HCT116 (cell line): ENCODE results near the gene SOX6.

Experiments
- CBX3 ChIP-seq: IDR thresholded peaks from 2 replicates; pipeline ENCODE4 v1.6.1; 2012; ENCODE audit warnings: low read depth
- EGR1 ChIP-seq: IDR thresholded peaks from 2 replicates; pipeline ENCODE4 v1.6.1; 2012; ENCODE audit warnings: low read depth
- EZH2 ChIP-seq: fragments of 200-600 bp; sonication (generic); IDR thresholded peaks from 2 replicates; pipeline ENCODE4 v1.6.1; 2017; ENCODE audit warnings: antibody characterized with exemption, mixed run types
- EZH2phosphoT487 ChIP-seq: fragments of 200-600 bp; IDR thresholded peaks from 2 replicates; pipeline ENCODE4 v1.6.1; 2018; ENCODE audit warnings: antibody characterized with exemption, borderline replicate concordance
- POLR2A ChIP-seq: IDR thresholded peaks from 2 replicates; pipeline ENCODE4 v1.7.0; 2011; ENCODE audit warnings: borderline replicate concordance; ENCODE audit not compliant: insufficient read depth, insufficient read length; ENCODE audit errors: extremely low read depth
- POLR2AphosphoS5 ChIP-seq: IDR thresholded peaks from 2 replicates; pipeline ENCODE4 v1.6.1; 2011; ENCODE audit warnings: mild to moderate bottlenecking, low read depth, low read length, moderate library complexity
- ZNF274 ChIP-seq: fragments of 200-500 bp; sonication (Bioruptor generic); IDR thresholded peaks from 2 replicates; pipeline ENCODE4 v1.6.1; 2014; ENCODE audit warnings: mild to moderate bottlenecking, low read depth, low read length, inconsistent platforms
- TF ChIP-seq, protein P1 (sequence below), 3 experiments: fragments of 200-600 bp in 1 of 3; sonication (generic) in 1 of 3; IDR thresholded peaks in 2 of 3; conservative IDR thresholded peaks in 1 of 3; 2 replicates each; pipeline ENCODE4 v1.5.1; 2012 to 2017; ENCODE audit warnings: low read depth in 2 of 3, low read length in 2 of 3, antibody characterized with exemption in 1 of 3, borderline replicate concordance in 1 of 3, control low read depth in 1 of 3, mild to moderate bottlenecking in 1 of 3, mixed read lengths in 1 of 3, mixed run types in 1 of 3, moderate library complexity in 1 of 3; ENCODE audit not compliant: insufficient read depth in 1 of 3

DNA sequence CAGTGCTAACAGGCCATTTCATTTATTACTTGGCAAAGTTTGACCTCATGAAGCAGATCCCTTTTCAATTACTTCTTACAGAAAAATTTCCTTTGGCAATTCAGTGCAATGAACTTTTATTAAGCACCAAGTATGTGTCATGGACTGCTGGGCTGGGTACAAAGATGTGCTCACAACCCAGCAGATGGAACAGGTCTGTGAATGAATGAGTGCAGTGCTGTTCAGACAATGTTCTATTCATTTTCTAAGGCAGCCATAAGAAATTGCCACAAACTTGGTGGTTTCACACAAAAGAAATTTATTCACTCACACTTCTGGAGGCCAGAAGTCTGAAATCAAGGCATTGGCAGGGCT is 428.5 kb downstream of the SOX6 start:
- no peak for TF ChIP-seq CBX3
- no peak for TF ChIP-seq EZH2
- TF ChIP-seq POLR2A: no peak
- no peak for TF ChIP-seq POLR2AphosphoS5
- TF ChIP-seq EZH2phosphoT487: no peak
- TF ChIP-seq, protein P1, sequence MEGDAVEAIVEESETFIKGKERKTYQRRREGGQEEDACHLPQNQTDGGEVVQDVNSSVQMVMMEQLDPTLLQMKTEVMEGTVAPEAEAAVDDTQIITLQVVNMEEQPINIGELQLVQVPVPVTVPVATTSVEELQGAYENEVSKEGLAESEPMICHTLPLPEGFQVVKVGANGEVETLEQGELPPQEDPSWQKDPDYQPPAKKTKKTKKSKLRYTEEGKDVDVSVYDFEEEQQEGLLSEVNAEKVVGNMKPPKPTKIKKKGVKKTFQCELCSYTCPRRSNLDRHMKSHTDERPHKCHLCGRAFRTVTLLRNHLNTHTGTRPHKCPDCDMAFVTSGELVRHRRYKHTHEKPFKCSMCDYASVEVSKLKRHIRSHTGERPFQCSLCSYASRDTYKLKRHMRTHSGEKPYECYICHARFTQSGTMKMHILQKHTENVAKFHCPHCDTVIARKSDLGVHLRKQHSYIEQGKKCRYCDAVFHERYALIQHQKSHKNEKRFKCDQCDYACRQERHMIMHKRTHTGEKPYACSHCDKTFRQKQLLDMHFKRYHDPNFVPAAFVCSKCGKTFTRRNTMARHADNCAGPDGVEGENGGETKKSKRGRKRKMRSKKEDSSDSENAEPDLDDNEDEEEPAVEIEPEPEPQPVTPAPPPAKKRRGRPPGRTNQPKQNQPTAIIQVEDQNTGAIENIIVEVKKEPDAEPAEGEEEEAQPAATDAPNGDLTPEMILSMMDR (IDR thresholded peaks at IDR 0.05 in 2 of 3, conservative IDR thresholded peaks at IDR 0.05 in 1 of 3; ENCODE audit: borderline replicate concordance in 1 of 3, insufficient read depth in 1 of 3, low read depth in 2 of 3, low read length in 2 of 3): no peak
- TF ChIP-seq ZNF274: no peak
- TF ChIP-seq EGR1: no peak
